Measurements from ENCODE around the gene FRY. TPM values are rescaled to one million over a fixed set of nuclear protein-coding genes. Genes with fewer than 3 reads are reported as not detected.

FRY gene
- total RNA-seq, 1 donor from 2014 or later, result 4.5 TPM

GRCh38 chr13:32067149-32067961 is 35.8 kb downstream of the FRY start:
- H3K9me3 Mint-ChIP-seq (ENCODE audit: unreplicated experiment), result no peaks in the 10 kb centered on the region
- no peak for DNase-seq (ENCODE audit: low spot score)
- no peak overlapping the region for H3K27ac Mint-ChIP-seq (ENCODE audit: unreplicated experiment)
- H3K4me1 Mint-ChIP-seq (ENCODE audit: unreplicated experiment), result no peaks in the 10 kb centered on the region
- no peaks in the 10 kb centered on the region for H3K36me3 Mint-ChIP-seq (ENCODE audit: low read depth, unreplicated experiment)
- no peak overlapping the region for H3K4me3 Mint-ChIP-seq (ENCODE audit: unreplicated experiment)
- TF ChIP-seq CTCF (IDR thresholded peaks at IDR 0.05; ENCODE audit: unreplicated experiment), result no peak
- no peaks in the 10 kb centered on the region for H3K27me3 Mint-ChIP-seq (ENCODE audit: unreplicated experiment)

- Mint-ChIP-seq H3K27ac (ENCODE audit: unreplicated experiment) (no peak overlapping the region), H3K4me3 (ENCODE audit: unreplicated experiment) (no peak overlapping the region), H3K36me3 (ENCODE audit: low read depth, unreplicated experiment) (no peaks in the 10 kb centered on the region), H3K27me3 (ENCODE audit: unreplicated experiment) (no peaks in the 10 kb centered on the region), H3K4me1 (ENCODE audit: unreplicated experiment) (no peaks in the 10 kb centered on the region), H3K9me3 (ENCODE audit: unreplicated experiment) (no peaks in the 10 kb centered on the region)
- no peak for TF ChIP-seq CTCF (IDR thresholded peaks at IDR 0.05; ENCODE audit: unreplicated experiment)
- DNase-seq (ENCODE audit: low spot score), result no peak
These were observed 36.7 kb downstream of the FRY start for GRCh38 chr13:32068255-32068654.

GRCh38 chr13:32073180-32073864 is 41.7 kb downstream of the FRY start:
- no peak for TF ChIP-seq CTCF (IDR thresholded peaks at IDR 0.05; ENCODE audit: unreplicated experiment)
- Mint-ChIP-seq H3K36me3 (ENCODE audit: low read depth, unreplicated experiment) (no peaks in the 10 kb centered on the region), H3K4me1 (ENCODE audit: unreplicated experiment) (no peaks in the 10 kb centered on the region), H3K27me3 (ENCODE audit: unreplicated experiment) (no peaks in the 10 kb centered on the region), H3K4me3 (ENCODE audit: unreplicated experiment) (no peak overlapping the region), H3K27ac (ENCODE audit: unreplicated experiment) (no peak overlapping the region), H3K9me3 (ENCODE audit: unreplicated experiment) (no peaks in the 10 kb centered on the region)
- DNase-seq (ENCODE audit: low spot score), result no peak

- H3K4me3 Mint-ChIP-seq (ENCODE audit: unreplicated experiment), result no peak overlapping the region
- no peaks in the 10 kb centered on the region for H3K9me3 Mint-ChIP-seq (ENCODE audit: unreplicated experiment)
- H3K4me1 Mint-ChIP-seq (ENCODE audit: unreplicated experiment), result peaks cover 6% of the 10 kb centered on the region
- no peak for DNase-seq (ENCODE audit: low spot score)
- H3K36me3 Mint-ChIP-seq (ENCODE audit: low read depth, unreplicated experiment), result no peaks in the 10 kb centered on the region
- no peak for TF ChIP-seq CTCF (IDR thresholded peaks at IDR 0.05; ENCODE audit: unreplicated experiment)
- H3K27ac Mint-ChIP-seq (ENCODE audit: unreplicated experiment), result no peak overlapping the region
- no peaks in the 10 kb centered on the region for H3K27me3 Mint-ChIP-seq (ENCODE audit: unreplicated experiment)
These were observed 43.7 kb downstream of the FRY start for GRCh38 chr13:32075170-32075851.
